Activated T-cell treated with anti-CD3 and anti-CD28 coated beads, Interleukin-2, amount 50 U/mL, for 48 hours (primary cell): ENCODE results near the gene CCDC74A.
"Not testable (repeated sequence)": the region's sequence is repeated elsewhere in the genome, so short reads cannot be mapped to it uniquely, and the experiment has no call there.

Experiments
- DNase-seq, 2 experiments: peaks; one replicate each; pipeline ENCODE4 v3.0.0-alpha.2; 2020

The CCDC74A gene

DNA sequence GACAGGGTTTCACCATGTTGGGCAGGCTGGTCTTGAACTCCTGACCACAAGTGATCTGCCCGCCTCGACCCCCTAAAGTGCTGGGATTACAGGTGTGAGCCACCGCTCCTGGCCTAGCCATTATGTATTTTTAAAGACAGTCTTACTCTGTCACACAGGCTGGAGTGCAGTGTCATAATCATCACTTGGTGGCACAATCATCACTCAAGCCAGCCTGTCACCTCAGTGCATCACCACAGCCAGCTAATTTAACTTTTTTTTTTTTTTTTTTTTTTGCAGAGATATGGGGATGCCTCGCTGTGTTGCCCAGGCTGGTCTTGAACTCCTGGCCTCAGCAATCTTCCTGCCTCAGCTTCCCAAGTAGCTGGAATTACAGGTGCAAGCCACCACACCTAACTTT is 24.1 kb upstream of the CCDC74A start:
- DNase-seq, result not testable (repeated sequence)

DNA sequence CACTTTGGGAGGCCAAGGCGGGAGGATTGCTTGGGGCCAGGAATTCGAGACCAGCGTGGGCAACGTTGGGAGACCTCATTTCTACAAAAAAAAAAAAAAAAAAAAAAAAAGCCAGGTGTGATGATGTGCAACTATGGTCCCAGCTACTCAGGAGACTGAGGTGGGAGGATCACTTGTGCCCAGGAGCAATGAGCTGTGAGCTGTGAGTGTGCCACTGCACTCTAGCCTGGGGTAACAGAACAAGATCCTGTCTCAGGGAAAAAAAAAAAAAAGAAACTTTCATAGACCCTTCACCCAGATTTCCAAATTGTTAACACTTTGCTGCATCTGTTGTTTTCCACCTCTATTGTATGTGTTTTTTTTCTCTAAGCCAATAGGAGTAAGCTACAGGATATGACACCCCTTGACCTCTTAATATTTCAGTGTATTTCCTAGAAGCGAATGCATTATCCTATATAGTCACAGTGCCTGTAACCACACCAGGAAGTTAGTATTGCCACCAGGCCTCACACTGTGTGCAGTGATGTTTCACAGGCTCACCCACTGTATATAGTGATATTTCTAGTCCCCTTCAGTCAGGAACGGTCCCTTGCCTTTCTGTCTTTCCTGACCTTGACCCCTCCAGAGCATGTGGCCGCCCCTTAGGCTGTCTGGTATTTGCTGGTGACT is 23.5 kb upstream of the CCDC74A start:
- not testable (repeated sequence) for DNase-seq

DNA sequence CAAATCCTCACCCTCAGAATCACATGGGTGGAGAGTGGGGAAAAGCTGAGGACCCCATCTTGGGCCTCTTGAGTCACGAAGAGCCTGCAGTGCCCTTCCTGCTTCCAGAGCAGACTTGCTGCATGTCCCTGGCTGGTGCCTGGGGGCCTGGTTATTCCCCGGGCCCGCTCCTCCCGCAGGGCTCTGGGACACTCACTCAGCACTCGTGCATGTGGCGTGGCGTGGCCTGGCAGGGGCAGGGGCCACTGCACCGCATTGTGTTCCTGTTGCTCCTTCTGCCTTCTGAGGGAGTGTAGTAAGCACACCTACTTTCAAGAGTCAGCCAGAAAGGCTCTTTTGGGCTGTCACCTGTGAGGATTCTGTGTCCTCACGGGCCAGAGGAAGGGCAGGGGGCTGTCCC is 18.1 kb upstream of the CCDC74A start:
- DNase-seq, result no peak

DNA sequence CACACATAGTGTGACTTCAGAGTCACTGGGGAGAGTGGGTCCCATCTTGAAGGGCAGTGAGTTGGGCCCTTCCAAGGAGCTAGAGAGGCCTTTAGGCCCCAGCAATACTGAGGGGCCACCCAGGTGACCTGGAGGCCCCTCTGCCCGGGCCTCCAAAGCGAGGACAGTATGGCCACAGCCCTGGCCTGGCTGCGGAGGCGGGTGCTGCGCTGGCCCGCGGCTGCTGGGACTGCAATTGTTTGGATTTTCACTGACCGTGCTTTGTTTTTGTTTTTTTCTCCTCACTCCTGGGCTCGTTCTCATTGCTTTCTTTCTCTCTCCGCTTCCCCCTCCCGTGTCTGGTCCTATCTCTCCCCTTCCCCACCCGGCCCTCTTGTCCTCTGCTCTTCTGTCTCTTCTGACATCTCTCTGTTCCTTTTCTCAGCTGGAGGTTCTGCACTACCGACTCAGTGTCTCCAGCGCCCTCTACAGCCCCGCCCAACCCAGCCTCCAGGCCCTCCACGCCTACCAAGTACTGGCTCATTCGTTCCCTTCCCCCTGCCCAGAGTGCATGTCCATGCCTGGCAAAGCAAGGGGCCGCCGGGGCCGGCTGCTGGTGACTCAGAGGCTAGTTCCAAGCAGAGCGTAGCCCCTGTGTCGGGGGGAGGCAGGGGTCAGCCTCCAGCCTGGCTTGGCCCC is 16.3 kb upstream of the CCDC74A start:
- DNase-seq, result not testable (repeated sequence)

DNA sequence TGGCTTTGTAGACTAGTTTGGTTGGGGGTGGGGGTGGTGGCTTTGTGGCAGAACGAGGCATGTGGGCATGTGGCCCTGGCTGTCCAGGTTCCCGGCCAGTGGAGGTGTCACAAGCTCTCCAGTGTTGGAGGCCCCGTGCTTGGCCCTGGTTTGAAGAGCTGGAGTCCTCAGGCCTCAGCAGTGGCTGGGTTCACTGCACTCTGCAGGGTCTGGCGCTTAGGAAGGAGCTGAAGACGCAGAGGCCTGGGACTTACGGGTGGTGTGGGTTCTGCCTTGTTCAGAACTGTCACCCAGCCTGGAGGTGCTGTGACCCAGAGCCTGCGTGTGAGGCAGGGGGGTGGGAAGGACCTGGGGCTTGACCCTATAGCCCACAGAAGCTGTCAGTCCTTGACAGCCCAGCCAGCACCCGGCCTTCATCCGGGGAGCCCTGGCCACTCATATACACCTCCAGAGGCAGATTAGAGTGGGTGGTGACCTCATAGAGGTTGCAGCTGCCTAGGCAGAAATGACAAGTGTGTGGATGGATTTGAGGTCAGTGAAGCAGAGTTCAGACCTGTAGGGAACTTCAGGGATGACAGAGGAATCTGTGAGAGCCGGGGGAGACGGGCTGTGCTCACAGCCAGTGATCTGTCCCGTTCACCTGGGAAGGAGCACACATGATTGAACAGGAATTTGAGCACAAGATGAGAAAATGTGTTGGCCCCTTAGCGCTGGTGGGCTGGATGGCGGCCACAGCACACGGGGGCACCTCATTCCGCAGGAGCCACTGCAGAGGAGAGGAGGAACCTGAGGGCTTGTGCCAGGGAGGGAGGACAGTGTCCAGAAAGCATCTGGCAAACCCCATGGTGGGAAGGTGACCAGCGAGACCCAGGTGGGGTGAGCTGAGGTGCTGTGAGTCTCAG is 15.5 kb upstream of the CCDC74A start:
- not testable (repeated sequence) for DNase-seq

DNA sequence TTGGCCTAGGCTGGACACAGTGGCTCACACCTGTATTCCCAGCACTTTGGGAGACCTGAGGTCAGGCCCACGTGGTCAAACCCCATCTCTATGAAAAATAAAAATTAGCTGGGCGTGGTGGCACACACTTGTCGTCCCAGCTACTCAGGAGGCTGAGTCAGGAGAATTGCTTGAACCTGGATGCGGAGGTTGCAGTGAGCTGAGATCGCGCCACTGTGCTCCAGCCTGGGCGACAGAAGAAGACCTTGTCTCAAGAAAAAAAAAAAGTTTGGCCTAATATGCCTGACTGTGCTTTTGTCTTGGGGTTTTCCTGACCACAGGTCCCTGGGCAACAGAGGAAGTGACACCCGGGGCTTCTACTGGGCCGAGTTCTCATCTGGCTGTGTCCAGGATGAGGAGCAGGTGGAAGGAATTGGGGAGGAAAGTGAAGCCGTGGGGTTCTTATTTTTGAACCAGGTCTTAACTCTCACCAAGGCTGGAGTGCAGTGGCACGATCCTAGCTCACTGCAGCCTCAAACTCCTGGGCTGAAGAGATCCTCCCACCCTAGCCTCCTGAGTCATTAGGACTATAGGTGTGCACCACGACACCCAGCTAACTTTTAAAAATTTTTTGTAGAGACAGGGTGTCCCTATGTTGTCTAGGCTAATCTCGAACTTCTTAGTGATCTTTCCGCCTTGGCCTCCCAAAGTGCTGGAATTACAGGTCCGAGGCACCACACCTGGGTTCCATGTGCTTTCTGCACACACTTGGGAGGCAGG is 13.1 kb upstream of the CCDC74A start:
- not testable (repeated sequence) for DNase-seq

DNA sequence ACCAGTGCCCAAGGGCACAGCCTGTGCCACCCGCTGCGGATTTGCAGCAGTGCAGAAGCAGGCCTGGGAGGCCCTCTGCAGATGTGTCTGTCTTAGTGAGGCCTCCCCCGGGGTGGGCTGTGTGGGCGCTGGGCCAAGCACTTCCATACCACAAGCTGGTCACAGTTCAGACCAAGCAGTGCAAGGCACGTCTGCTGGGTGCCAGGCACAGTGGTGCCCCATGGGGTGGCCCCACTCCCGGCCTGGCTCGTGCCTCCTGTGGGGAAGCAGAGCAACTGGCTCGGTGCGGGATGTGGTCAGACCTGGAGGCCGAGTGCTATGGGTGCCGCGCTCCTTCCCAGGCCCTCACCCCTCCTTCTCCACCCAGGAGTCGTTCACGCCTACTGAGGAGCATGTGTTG is 12.5 kb upstream of the CCDC74A start:
- not testable (repeated sequence) for DNase-seq

DNA sequence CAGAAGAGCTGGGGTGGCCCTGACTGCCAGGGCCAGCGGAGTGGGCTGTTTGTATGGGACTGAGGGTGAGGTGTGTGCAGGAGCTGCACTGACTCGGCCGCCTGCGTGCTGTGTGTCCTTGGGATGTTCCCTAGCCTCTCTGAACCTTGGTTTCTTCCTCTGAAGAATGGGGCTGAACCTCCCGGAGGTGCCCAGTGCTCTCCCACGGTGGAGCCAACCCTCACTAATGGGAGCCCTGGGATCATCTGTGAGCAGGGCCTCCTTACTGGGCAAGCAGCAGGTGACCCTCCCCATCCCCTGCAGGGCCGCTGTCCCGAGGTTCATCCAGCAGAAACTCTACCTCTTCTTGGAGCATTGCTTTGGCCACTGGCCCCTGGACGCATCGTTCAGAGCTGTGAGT is 11.7 kb upstream of the CCDC74A start:
- no peak for DNase-seq

DNA sequence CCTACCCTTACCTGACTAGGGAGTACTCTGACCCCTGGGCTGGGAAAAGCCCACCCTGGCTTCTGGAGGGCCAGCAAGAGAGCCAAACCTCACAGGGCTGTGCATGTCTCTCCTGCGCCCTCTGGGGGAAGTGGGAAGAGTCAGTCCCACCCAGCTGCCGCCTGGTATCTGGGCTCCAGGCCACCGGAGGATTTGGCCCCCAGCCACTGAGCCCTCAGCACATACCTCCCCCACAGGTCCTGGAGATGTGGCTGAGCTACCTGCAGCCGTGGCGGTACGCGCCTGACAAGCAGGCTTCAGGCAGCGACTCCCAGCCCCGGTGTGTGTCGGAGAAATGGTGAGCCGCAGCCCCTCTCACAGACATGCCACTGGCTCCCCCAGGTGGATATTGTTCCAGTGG is 11.1 kb upstream of the CCDC74A start:
- not testable (repeated sequence) for DNase-seq

DNA sequence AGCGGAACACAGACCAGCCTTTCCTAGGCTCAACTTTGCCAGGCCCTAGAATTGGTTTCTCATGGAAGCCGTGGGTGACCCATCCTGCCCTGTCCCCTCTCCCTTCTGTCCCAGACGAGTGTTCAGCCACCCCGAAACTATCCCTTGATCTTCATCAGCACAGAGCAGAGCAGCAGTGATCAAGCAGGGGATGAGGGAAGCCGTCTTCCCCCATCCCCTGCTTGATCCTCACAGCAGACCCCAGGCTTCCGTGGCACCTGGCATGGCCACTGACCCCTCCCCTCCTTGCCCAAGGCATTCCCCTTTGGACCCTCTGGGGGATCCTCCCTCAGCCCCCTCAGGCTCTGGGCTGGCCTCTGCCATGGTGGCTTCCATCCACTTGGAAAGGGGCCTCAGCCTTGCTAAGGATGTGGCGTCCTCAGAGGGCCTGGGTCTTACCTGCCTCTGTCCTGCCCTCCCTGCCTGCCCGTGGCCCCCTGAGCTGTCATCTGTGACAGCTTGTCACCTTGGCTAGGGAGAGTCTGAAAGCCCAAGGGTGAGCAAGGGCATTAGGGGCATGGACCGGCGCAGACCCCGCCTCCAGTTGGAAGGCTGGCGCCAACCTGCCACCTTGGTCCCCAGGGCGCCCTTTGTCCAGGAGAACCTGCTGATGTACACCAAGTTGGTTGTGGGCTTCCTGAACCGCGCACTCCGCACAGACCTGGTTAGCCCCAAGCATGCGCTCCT is 10.4 kb upstream of the CCDC74A start:
- DNase-seq, result no peak

DNA sequence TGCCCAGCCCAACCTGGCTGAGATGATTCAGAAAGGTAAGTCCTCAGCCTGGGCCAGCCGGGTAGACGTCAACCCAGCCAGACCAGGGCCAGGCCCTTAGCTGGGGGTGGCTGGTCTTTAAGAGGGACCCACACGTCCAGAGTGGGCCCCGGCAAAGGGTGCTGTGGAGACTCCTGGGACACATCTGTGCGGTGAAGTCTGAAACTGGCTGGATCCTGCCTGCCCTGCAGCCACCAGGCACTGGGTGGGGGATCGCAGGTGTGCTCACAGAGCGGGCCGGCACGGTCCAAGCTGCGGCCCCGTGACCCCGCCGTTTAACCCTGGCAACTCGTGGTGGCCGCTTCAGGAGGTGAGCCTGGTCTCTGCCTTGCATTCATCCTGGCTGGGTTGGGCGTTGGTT is 9.8 kb upstream of the CCDC74A start:
- not testable (repeated sequence) for DNase-seq

DNA sequence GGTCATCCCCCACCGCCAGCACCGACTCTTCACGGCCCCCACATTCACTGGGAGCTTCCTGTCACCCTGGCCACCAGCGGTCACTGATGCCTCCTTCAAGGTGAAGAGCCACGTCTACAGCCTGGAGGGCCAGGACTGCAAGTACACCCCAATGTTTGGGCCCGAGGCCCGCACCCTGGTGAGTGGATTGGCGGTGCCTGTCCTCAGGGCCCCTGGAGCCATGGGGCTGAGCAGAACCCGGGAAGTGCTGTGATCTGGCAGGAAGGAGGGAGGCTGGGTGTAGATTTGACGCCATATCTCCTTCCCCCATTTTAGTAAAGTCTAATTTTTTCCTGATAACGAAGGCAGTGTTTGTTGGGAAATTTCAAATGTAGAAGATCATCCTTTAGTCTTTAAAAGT is 9.2 kb upstream of the CCDC74A start:
- not testable (repeated sequence) for DNase-seq

DNA sequence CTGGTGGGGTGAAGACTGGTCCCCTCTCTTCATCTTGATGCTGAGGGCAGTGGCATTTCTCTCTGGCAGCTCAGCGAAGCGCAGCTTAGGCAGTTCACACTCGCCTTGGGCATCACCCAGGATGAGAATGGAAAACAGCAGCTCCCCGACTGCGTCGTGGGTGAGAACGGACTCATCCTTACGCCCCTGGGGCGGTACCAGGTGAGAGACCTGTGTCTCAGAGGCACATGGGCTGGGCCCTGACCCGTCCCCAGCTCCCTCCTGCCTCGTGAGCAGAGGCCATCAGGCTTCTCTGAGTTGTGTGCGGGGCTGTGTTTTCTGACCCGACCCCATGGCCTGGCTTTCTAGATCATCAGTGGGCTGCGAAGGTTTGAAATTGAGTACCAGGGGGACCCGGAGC is 8.2 kb upstream of the CCDC74A start:
- no peak for DNase-seq

DNA sequence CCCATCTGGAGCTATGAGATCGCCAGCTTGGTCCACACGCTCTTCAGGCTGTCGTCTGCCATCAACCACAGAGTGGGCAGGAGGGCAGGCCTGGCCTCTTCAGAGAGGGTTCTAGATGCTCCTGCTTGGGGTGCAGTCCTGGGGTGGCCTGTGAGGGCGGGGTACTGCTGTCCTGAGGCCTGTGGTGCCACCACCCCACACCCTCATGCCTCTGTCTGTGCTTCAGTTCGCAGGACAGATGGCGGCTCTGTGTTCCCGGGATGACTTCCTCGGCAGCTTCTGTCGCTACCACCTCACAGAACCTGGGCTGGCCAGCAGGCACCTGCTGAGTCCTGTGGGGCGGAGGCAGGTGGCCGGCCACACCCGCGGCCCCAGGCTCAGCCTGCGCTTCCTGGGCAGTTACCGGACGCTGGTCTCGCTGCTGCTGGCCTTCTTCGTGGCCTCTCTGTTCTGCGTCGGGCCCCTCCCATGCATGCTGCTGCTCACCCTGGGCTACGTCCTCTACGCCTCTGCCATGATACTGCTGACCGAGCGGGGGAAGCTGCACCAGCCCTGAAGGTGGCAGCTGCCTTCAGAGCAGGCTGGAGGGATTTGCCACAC is 7.7 kb upstream of the CCDC74A start:
- DNase-seq, result not testable (repeated sequence)

DNA sequence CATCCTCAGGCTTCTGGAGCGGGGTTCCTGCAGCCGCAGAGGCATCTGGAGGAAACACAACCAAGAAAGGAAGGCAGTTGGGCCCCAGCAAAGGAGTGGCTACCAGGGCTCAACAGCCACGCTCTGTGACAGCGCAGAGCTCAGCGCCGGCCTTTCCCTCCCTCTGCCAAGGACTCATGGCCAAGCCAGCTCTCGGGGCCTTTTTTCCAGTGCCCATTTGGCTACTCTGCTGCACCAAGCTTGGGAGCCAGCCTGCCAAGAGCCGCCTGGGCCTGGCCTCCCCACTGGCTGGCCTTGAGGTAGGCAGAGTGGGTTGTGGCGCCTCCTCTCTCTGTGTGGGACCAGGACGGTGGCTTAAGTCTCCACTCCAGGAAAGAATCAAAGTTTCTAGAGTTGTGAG is 7.2 kb upstream of the CCDC74A start:
- no peak for DNase-seq

DNA sequence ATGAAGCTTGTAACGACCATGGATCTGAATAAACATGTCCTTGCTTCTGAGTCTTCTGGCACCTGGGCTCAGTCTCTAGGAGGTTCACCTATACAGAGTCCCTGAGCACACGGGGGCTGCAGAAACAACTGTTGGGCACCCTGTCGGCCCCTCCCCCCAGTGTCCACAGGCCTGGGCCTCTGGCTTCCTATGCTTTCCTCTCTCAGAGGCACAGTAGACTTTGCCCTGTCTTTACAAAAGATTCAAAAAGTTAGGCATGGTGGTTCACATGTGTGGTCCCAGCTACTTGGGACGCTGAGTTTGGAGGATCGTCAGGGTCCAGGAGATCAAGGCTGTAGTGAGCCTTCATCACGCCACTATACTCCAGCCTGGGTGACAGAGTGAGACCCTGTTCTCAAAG is 6.2 kb upstream of the CCDC74A start:
- DNase-seq, result not testable (repeated sequence)

DNA sequence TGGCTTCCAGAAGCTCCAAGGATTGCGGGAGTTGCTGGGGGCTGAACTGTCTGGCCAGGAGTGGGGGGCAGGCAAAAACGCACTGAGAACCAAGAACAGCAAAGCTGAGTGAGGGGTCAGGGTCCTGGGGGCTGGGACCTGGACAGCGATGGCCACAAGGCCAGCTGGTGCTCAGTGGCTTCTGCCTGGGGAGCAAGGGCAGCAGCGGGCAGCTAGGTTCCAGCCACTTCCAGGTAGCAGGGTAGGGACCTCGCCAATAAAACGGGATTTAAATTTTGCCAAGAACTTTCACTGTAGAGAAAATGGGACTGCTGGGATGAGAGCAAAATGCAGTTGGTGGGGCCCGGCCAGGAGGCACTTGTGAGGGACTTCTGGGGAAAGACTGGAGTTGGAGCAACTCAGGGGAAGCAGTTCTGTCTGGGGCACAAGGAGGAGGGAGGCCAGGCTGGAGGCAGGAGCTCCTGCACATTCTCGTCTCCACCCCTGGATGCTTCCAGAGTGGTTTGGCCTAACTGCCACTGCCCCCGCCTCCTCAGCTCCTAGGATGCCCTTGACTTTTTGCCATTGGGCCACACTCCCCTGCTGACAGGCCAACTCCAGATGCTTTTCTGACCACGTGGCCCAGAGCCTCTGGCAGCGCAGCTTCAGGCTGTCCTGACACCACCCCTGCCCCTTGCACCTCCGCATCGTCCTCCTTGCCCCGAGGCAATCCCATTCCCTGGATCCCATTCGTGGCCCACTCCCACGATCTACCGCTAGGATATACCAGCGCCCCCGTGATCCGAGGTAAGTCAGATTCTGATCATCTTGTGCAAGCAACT is 5.5 kb upstream of the CCDC74A start:
- peak in 1 of 2 experiments; percentile 22 for DNase-seq

DNA sequence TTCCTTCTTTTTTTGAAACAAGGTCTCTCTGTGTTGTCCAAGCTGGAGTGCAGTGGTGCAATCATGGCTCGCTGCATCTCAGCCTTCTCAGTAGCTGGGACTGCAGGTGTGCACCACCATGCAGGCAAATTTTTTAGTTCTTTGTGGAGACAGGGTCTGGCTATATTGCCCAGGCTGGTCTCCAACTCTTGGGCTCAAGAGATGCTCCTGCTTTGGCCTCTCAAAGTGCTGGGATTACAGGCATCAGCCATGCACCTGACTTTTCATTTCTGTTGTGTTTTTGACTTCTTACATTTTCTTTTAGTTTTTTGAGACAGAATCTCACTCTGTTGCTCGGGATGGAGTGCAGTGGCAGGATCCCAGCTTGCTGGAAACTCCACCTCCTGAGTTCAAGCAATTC is 2.4 kb upstream of the CCDC74A start:
- DNase-seq, result not testable (repeated sequence)

DNA sequence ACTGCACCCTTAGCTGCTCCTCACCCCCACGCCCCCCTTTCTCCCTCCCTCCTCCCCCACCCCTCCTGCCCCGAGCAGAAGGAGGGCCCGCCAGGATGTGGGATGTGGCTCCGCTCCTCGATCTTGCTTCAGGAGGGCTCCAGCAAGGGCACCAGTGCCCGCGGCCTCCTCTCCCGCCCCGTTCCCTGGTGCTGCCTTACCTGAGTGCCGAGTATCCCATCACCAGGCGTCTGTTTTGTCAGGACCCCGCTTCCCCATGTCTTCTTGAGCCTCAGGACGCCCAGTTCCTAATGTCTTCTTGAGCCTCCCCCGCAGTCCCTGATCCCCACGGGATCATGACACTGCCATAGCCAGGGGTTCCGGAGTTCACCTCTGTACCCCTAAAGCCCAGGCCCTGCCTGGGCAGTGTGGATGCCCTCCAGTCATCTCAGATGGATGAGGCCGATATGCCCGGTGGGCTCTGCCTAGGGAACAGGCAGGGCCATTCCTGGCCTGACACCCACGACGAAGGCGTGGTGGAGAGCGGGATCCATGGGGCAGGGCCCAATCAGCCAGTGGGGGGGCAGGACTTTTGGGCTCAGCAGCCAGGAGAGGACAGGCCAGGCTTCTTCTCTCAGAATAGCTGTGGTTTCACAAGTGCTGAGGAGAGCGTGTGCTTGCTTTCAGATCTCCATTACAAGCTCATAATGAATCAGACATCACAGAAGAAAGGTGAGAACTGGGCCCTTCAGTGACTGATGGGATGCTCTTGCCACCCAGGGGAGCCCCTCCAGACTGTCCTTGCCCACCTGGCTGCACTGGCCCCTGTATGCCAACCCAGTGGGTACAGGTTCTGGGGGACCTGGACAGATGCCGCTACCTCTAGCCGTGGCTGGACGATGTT is 1.5 kb downstream of the CCDC74A start:
- DNase-seq, result not testable (repeated sequence)
